ENCODE measurements around the gene HJURP.

HJURP gene

GRCh38 chr2:233848276-233848675, 6.1 kb downstream of the HJURP start:
- no peak for DNase-seq

- no peak for DNase-seq
Measured at GRCh38 chr2:233847248-233847898, 7.0 kb downstream of the HJURP start.

GRCh38 chr2:233846387-233847247, 7.7 kb downstream of the HJURP start:
- DNase-seq, result no peak

GRCh38 chr2:233845301-233846060, 8.9 kb downstream of the HJURP start:
- DNase-seq, result no peak

- DNase-seq, result no peak
Measured at GRCh38 chr2:233844836-233845235, 9.5 kb downstream of the HJURP start.

GRCh38 chr2:233844064-233844807, 10.1 kb downstream of the HJURP start:
- no peak for DNase-seq

- no peak for DNase-seq
Measured at GRCh38 chr2:233841183-233841582, 13.2 kb downstream of the HJURP start.

- no peak for DNase-seq
Measured at GRCh38 chr2:233840520-233840919, 13.8 kb downstream of the HJURP start.

- no peak for DNase-seq
Measured at GRCh38 chr2:233839447-233839820, 14.9 kb downstream of the HJURP start.

- no peak for DNase-seq
Measured at GRCh38 chr2:233838726-233839446, 15.4 kb downstream of the HJURP start.

- DNase-seq, result no peak
Measured at GRCh38 chr2:233838251-233838650, 16.1 kb downstream of the HJURP start.

- no peak for DNase-seq
Measured at GRCh38 chr2:233837694-233838229, 16.6 kb downstream of the HJURP start.

- no peak for DNase-seq
Measured at GRCh38 chr2:233836359-233836758, 18.0 kb downstream of the HJURP start.

GRCh38 chr2:233835230-233836186, 18.8 kb downstream of the HJURP start:
- no peak for DNase-seq

GRCh38 chr2:233833345-233833744, 21.0 kb downstream of the HJURP start:
- peak in 1 of 2 experiments; percentile 41 for DNase-seq

GRCh38 chr2:233832869-233833311, 21.4 kb downstream of the HJURP start:
- no peak for DNase-seq

GRCh38 chr2:233832414-233832813, 21.9 kb downstream of the HJURP start:
- DNase-seq, result no peak

- DNase-seq, result no peak
Measured at GRCh38 chr2:233831861-233832260, 22.5 kb downstream of the HJURP start.

- DNase-seq, result no peak
Measured at GRCh38 chr2:233831011-233831721, 23.2 kb downstream of the HJURP start.

All from NCI-H446 (cell line).